Stimulated activated CD4-positive, alpha-beta T cell treated with anti-CD3 and anti-CD28 coated beads, TNF-alpha, amount 100 ng/mL, for 24 hours (primary cell): ENCODE results near the gene SMYD3.
"Not testable (repeated sequence)": the region's sequence is repeated elsewhere in the genome, so short reads cannot be mapped to it uniquely, and the experiment has no call there.

Source experiments
- DNase-seq, 3 experiments: peaks; one replicate each; pipeline ENCODE4 v3.0.0-alpha.2; 2020; ENCODE audit warnings: low read depth in 3 of 3

SMYD3 gene

DNA sequence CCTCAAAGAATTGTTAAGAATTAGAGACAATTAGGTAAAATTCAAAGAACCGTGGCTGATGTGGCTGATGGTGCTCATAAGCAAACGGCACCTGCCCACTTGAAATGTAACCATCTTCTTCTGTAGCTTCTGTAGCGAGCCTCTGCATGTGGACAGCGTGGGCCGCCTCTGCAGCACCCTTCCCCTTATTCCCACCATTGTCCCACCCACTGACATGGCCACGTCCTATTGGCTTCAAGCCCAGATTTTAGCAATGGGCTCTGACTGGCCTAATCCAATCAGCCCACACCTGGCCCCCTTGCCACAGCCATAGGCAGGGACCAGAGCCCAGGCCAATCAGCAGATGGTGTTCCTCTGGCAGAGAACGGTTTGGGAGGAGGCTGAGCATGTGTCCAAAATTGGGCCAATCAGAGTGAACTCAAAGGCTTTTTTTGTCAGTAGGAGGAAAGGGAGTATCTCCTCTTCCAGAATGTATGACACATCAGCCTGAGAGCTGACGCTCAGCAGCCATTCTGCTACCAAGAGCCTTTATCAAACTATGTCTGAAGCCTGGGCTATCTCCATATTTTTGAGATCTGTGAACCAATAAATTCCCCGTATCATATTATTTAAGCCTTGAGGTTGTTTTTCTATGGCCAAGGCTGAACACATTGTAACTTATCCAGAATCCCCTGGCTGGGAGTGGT is 518.5 kb downstream of the SMYD3 start:
- DNase-seq = no peak

DNA sequence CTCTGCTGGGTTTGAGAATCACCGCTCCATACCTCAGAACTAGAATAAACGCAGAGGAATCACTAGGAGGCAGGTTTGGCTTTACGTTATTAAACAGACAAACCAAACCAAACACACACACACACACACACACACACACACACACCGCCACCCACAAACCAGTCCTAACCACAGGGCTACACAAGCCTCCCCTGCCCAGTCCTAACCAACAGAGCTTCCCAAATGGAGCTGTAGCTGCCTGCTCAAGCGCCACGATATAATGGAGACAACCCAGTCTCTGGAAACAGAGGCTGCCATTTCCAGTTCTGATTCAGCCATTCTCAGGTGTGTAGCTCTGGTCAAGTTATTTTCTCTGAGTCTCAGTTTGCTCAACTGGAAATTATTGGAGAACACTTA is 519.1 kb downstream of the SMYD3 start:
- no peak for DNase-seq

DNA sequence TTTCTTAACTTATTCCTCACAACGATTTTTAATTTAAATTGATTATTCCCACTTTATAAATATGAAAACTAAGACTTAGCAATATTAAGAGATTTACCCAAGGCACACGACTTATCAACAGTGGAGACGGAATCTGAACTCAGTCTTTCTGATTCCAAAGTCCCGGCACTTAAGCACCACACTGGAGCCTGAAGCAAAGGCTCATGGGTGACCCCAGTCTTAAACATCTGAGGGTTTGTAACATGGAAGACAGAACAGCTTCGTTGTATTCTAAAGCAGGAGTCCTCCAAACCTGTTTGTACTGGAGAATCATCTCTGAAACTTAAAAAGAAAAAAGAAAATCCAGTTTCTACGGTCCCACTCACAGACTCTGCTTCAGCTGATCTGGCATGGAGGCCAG is 519.5 kb downstream of the SMYD3 start:
- DNase-seq = no peak

DNA sequence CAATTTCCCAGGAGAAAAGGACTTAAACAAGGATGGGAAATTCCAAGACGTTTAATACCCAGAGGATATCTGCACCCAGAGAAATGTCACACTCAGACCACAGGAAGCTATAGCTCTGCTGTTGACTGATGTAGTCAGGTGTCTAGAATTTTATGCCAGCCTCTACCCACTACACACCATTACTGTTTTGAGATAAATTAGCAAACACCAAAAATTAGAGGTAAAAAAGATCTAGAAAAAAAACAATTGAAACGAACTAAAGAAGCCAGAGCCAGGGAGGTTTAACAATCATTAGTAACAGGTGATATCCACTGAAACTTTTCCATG is 519.9 kb downstream of the SMYD3 start:
- DNase-seq = no peak

DNA sequence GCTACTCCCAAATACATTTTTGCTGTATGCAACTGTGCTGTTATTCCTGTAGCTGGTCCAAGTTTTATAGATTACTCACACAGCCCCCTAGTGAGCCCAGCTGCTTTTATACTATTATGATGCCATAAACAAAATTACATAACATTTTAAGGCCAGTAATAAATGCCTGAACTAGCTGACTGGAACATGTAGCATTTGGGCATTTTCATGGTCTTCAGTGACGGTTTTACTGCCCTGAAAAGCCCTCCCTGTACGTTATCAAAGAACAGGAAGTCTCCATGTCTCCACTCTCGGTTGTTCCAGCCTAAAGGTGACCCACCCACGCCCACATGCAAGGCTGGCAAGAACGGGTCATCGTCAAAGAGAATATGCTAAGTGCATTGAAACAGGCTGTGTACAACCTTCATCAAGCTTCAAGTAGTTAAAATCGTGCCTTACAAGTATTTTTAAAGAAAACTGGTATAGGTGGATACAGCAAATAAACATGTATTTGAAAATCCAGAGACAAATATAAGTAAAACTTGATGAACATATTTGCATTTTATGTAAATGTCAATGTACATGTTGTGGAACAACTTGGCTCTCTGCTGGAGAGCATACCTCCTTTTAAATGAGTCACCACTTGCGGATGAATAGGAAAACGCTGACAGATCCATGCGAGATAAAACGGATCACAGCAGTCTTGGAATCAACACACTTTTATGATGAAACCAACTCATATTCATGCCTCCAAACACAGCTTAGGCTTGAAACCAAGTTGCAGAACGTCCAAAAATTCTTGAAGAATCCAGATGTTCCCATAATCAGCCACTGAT is 520.5 kb downstream of the SMYD3 start:
- DNase-seq = no peak

DNA sequence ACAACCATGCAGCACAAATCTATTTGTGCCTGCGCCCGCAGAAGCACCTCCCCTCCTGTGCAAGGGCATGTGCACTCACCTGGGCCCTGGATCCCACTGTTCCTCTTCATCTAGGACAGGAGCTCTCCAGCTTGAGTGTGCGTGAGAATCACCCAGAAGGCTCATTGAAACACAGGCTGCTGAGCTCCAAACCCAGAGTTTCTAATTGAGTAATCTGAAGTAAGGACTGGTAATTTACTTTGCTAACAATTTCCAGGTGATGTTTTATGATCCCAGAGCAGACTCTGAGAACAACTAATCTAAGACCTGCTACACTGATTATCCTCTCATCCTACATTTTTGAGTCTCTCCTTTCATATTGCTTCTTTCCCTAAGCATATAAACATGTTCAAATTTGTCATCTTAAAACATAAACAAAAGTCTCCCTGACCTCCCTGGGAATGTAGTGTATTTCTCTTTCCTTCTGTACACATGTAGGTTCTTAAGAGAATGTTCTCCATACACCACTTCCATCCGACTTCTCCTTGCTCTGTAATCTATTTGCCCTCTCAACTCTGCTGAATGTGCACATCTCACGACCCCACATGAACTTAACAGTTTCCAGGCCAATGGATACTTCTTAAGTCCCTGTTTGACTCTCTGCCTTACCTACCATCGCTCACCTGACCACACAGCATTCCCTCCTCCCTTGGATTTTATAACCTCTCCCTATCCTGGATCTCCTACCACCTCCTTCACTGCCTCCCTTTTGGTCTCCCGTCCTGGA is 522.5 kb downstream of the SMYD3 start:
- DNase-seq = no peak

DNA sequence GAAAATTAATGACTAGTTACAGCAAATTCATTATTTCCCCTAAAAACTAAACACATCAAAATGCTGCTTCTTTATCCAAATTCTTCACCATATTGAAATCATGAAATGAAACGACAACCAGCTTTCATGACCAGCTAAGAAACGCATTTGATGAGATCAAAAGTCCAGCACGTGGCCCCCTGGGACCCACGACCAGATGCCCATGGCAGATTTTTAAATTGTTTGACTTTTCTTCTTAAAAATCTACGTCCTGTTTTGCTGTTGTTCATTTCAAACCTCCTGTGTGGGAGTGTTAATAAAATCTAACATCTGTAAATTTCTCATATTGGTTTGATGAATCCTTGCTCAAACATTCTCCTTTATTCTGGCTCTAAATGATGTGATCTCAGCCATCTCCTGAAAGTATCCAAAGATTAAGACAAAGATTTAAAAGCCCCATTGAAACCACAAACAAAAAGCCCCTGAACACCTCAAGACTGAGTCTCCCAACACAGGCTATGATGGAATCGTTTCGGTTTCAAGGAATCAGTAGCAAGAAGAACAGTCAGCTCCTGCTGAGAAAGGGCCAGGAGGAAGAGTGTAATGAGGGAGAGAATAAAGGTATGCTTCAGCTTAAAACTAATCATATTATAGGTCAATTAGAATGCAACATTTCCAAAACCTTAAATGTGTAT is 523.6 kb downstream of the SMYD3 start:
- DNase-seq = no peak

DNA sequence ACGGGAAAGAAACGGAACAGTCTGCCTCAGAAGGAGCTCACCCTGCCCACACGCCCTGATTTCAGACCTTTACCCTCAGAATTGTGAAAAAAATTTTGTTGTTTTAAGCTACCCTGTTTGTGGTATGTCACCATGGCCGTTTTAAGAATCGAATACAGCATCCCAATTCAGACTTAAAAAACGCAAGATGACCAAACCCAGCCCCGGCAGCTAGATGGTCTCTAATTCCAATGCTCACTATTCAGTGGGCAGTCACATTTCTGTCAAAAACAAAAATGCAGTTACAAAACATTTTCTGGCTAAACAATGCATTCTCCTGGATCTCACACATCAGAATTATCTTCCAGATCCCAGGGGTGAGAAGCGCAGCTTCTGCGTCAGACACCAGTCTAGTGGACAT is 527.5 kb downstream of the SMYD3 start:
- no peak for DNase-seq

DNA sequence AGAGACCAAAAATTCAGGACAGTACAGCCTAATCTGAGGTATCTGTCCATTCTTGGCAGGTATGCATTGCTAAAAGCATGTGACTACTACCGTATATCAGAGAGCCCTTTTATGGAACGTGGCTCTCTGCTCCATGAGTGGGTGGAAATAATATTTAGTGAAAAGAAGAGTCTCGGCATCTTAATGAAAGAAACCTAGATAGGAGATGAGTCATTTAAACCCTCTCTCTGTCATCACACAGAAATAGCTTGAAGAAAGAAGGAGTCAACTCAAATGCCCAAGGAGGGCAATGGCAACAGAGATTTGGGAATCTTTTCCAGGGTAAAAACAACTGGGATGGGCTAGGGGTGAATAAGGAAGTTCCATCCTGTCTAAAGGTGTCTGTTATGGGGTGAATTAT is 528.2 kb downstream of the SMYD3 start:
- no peak for DNase-seq

DNA sequence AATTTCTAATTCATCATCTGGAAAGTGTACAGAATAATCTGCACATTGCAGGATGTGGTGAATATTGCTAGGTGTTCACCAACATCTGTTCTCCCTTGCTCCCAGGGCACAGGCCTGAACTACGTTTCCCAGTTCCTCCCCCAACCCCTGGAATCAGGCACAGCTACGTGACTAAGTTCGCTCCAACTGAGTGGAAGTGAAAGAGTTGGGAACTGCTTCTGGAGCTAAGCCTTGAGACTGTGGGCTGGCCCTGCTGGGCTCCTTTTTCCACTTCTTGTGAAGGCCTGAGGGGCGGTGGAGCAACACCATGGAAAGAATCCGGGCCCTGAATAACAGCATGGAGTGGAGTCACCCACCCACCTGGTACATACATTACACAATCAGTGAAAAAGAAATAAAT is 534.6 kb downstream of the SMYD3 start:
- DNase-seq = no peak

DNA sequence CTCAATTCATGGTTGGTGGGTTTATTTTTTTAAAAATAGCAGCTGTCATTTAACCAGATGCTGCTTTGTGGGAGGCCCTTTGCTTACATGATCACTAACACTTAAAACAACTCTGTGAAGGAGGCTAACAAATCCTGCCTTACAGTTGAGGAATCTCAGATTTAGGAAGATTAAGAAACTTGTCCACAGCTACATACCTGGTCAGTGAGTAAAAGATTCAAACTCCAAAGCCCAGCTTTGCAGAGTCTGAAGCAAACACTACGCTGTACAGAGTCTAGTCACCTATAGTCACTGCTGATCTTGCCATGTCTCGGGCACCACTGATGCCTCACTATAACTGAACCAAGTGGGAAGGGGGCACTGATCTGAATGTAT is 535.4 kb downstream of the SMYD3 start:
- no peak for DNase-seq

DNA sequence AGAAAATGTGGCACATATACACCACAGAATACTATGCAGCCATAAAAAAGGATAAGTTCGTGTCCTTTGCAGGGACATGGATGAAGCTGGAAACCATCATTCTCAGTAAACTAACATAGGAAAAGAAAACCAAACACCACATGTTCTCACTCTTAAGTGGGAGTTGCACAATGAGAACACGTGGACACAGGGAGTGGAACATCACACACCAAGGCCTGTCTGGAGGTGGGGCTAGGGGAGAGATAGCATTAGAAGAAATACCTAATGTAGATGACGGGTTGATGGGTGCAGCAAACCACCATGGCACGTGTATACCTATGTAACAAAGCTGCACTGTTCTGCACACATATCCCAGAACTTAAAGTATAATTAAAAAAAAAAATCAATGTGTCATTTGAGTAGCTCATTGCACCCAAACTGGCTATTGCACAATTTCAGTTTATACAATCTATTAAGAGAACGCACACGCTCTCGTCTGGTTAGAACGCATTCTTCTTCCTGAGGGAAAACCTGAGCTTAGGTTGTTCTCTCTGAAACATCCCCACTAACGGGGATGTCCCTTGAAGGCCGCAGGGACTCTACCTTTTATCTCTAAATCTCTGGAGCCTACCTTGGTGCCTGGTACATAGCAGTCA is 535.9 kb downstream of the SMYD3 start:
- DNase-seq = not testable (repeated sequence)

DNA sequence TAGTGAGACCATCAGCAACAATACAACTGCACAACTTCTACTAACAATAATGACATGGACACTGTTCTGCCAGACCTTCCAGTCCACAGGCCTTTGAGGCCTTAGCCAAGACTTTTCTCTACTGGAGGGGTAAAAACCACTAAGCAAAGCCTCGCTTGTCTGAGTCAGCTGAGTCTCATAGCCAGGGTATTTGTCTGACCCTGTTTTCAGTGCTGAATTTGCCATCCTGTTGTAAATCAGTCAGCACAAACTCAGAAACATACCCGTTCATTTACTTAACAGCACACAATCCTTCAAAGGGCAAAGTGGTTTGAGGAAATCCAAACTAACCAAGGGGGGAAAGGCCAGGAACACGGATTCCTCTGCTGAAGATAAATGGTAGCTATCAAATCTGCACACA is 537.8 kb downstream of the SMYD3 start:
- DNase-seq = no peak

DNA sequence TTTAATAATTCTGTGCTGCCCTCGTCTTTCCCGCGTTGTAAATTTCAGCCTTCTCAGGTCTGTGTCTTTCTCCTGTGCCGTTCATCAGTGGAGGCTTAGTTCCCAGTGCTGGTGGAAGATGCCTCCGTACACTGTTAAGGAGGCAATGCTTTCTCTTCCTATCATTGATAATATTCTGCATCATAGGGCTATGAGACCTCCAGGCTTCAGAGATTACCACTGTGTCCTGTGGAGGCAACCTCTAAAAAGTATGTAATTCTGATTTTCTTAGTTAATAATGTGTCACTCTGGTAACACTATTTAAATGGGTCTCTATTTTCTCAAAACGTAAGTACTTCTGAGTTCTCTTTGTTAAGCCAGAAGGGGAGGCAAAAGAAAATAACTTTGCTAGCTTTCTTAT is 538.3 kb downstream of the SMYD3 start:
- DNase-seq = no peak

DNA sequence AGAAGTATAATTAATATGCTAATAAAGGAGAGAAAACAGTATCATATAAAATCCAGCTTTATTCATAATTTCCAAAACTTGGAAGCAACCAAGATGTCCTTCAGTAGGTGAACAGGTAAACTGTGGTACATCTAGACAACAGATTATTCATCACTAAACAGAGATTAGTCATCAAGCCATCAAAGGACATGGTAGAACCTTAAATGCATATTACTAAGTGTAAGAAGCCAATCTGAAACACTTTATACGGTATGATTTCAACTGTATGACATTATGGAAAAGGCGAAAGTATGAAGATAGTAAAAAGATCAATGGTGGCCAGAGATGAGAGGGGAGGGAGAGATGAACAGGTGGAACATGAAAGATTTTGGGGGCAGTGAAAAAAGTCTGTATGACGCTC is 541.7 kb downstream of the SMYD3 start:
- DNase-seq = no peak

DNA sequence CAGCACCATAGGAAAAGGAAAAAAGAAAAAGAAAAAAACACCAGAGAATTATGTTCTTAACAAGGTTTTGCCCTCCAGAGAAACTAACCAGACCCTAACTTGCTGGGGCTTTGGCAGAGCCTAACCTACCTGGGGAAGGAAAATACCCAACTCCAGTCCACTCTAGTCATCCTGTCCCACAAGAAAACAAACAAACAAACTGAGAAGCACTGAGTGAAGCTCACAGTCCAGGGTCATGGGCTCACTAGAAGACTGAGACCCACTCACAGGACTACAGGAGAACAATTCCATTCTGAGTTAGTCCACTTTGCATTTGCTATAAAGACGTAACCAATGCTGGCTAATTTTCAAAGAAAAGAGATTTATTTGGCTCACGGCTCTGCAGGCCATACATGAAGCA is 543.4 kb downstream of the SMYD3 start:
- no peak for DNase-seq

DNA sequence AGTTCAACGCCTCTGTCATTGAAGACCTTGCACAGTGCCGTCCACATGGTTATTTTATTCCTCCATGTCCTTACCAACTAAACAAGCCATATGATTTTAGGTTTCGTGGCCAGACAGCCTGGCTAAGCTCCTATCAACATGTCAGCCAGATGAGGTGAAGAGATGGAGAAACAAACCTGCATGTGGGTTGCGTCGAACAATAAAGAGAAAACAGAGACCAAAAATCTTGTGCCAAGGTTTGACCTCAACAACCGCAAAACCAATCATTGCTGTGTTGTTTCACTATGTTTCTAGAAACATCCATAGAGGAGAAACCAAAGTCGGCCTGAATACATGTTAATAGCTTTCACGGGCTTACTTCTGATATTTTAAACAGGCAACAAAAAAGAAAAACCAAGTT is 544.6 kb downstream of the SMYD3 start:
- DNase-seq = no peak

DNA sequence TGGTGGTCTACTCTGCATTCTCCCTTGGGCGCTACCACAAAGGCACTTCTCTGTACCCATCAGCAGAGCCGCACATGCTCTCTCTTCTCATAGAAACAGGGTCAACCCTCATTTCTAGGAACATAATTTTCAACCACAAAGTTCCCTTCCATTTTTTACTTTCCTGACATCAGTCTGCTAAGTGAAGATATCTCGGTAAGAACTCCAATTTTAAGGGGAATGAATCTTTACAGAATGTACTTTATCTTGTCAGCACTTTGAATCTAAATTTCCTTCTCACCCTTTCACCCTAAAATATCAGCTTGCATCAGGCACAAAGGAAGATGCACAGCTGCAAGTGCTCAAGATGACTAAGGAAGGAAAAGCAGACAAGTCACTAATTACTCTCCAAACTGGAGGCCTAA is 545.9 kb downstream of the SMYD3 start:
- no peak for DNase-seq

DNA sequence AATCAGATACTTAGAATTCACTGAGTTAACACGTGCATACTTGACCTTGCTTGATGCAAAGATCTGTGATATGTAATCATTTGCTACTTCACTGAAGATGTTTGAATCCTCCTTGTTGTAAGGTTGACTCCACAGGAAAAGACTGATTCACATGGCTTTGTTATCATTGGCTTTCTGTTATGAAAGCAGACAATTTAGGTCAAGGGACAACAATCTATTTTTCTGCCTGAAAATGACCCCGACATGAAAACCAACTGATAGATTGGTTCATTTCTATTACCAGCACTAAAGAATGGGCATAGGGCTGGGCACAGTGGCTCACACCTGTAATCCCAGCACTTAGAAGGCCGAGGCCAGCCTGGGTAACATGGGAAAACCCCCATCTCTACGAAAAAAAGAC is 546.9 kb downstream of the SMYD3 start:
- DNase-seq = no peak

DNA sequence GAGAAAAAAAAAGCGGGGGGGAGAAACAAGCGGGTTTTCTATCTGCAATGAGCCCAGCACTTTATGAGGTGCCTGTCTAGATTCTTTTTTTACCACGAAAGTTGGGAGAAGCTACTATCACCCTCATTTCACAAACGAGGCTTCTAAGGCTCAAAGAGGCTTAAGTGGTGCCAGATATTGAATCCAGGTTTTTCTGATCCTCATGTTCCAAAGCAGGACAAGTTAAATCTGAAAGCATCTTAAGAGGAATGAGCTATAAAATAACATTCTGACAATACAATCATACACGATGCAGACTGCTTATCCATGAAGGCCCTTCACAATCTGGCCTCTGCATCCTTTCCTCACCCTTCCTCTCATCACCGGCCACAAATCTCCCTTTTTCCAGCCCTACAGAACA is 549.1 kb downstream of the SMYD3 start:
- DNase-seq = no peak

DNA sequence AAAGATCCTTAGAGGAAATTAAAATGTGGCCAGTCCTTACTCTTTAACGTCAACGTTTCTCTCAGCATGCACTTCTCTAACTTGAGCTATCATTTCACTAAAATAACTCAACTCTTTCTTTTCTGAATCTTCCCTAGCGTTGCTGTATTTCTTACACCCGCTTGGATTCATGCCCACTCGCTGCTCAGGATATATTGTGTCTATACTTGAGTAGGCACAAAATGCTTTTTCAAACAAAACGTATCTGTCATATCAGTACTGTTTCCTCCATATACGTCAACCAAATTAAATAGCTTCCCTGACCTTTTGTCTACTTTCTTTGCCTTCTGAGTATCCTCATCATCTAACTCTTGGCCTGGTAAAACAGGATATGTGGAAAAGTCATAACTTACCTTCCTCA is 549.7 kb downstream of the SMYD3 start:
- DNase-seq = no peak

DNA sequence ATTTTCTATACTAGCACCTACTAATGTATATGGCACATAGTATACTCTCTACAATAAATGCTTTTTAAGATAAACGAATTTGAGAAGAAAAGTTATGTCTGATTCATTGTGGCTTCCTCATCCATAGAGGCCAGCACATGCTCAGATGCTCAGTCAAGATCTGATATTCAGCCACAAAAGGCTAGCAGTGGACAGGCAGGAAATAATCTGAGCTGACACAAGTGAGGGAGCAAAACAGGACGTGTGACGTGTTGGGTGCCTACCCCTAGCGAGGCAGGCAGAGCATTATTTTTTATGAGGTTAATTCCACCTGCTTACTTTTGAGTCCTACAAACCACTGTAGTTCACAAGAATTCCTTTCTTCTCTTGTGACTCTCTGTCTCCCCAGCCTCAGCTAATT is 550.9 kb downstream of the SMYD3 start:
- peak in 1 of 3 experiments; percentile 13 for DNase-seq
